AG10803 (cell line): ENCODE data around the gene TNS4.

Experiments used
- DNase-seq: peaks from one replicate; pipeline ENCODE4 v3.0.0; 2010; ENCODE audit warnings: low read depth
- H3K4me3 ChIP-seq: 2 replicates; pipeline ENCODE4 v1.5.1; 2011; ENCODE audit warnings: mild to moderate bottlenecking, low read length, control low read depth
- CTCF ChIP-seq: conservative IDR thresholded peaks from 2 replicates; pipeline ENCODE4 v1.5.1; 2011; ENCODE audit warnings: mild to moderate bottlenecking, low read length, control low read depth, inconsistent platforms

The TNS4 gene

GRCh38 chr17:40526668-40527067, 25.2 kb upstream of the TNS4 start:
- TF ChIP-seq CTCF: peak; percentile 35
- peak; percentile 87 for DNase-seq

GRCh38 chr17:40525294-40525693, 23.9 kb upstream of the TNS4 start:
- no peak for TF ChIP-seq CTCF
- DNase-seq: no peak
- H3K4me3 ChIP-seq: no peak overlapping the region

More at GRCh38 chr17:40526668-40527067, 25.2 kb upstream of the TNS4 start:
- no peak overlapping the region for H3K4me3 ChIP-seq

- H3K4me3 ChIP-seq: no peak overlapping the region
- no peak for DNase-seq
- no peak for TF ChIP-seq CTCF
These were observed 23.0 kb upstream of the TNS4 start for GRCh38 chr17:40524243-40524965.

- no peak for TF ChIP-seq CTCF
- DNase-seq: no peak
- H3K4me3 ChIP-seq: no peak overlapping the region
These were observed 21.5 kb upstream of the TNS4 start for GRCh38 chr17:40522961-40523310.

GRCh38 chr17:40522250-40522960, 21.0 kb upstream of the TNS4 start:
- no peak overlapping the region for H3K4me3 ChIP-seq
- TF ChIP-seq CTCF: no peak
- DNase-seq: peak; percentile 66

- TF ChIP-seq CTCF: no peak
- no peak for DNase-seq
- H3K4me3 ChIP-seq: no peak overlapping the region
These were observed 19.6 kb upstream of the TNS4 start for GRCh38 chr17:40520991-40521453.
